Brain microvascular endothelial cell (primary cell): ENCODE measurements around the gene ZNF773.
"Not testable (repeated sequence)": the region's sequence is repeated elsewhere in the genome, so short reads cannot be mapped to it uniquely, and the experiment has no call there.

Experiments used
- DNase-seq: peaks from one replicate; pipeline ENCODE4 v3.0.0-alpha.2; 2020
- H3K27ac ChIP-seq: fragments of 250-450 bp; sonication (Bioruptor Pico); 2 replicates; pipeline ENCODE4 v1.5.1; 2020; ENCODE audit warnings: mild to moderate bottlenecking, moderate library complexity
- H3K27me3 ChIP-seq: fragments of 250-450 bp; sonication (Bioruptor Pico); replicated peaks from 2 replicates; pipeline ENCODE4 v1.5.1; 2020; ENCODE audit warnings: mild to moderate bottlenecking
- H3K36me3 ChIP-seq: fragments of 250-450 bp; sonication (Bioruptor Pico); replicated peaks from 2 replicates; pipeline ENCODE4 v1.5.1; 2020; ENCODE audit warnings: mild to moderate bottlenecking
- H3K4me3 ChIP-seq: 2 replicates; pipeline ENCODE4 v1.5.1; 2011; ENCODE audit warnings: low read depth, mild to moderate bottlenecking, control low read depth, low read length, moderate library complexity
- in situ Hi-C: cut with HindIII; loops from 2 replicates; pipeline ENCODE4 v1.10.0; 2017; ENCODE audit warnings: low sequenced_read_pairs, low pct_ligation_motif_present
- TF ChIP-seq, protein P1 (sequence below): IDR thresholded peaks from 2 replicates; pipeline ENCODE4 v1.5.1; 2011; ENCODE audit warnings: low read depth, mild to moderate bottlenecking, moderate library complexity, low read length, control low read depth, inconsistent platforms; ENCODE audit errors: missing control alignments

The ZNF773 gene

DNA sequence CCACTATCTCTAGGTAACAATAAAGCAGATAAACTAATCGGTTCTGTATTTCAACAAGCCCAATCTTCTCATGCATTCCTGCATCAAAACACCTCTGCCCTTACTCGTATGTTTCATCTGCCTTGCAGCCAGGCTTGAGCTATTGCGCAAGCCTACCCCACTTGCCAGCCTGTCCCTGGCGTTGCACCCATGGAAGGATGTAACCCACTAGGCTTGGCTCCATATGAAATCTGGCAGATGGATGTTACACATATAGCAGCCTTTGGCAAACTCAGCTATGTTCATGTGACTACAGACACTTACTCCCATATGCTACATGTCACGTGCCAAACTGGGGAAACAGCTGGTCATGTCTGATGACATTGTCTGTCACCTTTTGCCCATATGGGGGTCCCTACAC lies 15.5 kb downstream of the ZNF773 start:
- Histone ChIP-seq H3K27me3 (no peaks in the 10 kb centered on the region), H3K4me3 (no peak overlapping the region), H3K36me3 (no peaks in the 10 kb centered on the region), H3K27ac (no peak overlapping the region)
- no peak for DNase-seq
- in situ Hi-C loops = no loop called here
- TF ChIP-seq, protein P1, sequence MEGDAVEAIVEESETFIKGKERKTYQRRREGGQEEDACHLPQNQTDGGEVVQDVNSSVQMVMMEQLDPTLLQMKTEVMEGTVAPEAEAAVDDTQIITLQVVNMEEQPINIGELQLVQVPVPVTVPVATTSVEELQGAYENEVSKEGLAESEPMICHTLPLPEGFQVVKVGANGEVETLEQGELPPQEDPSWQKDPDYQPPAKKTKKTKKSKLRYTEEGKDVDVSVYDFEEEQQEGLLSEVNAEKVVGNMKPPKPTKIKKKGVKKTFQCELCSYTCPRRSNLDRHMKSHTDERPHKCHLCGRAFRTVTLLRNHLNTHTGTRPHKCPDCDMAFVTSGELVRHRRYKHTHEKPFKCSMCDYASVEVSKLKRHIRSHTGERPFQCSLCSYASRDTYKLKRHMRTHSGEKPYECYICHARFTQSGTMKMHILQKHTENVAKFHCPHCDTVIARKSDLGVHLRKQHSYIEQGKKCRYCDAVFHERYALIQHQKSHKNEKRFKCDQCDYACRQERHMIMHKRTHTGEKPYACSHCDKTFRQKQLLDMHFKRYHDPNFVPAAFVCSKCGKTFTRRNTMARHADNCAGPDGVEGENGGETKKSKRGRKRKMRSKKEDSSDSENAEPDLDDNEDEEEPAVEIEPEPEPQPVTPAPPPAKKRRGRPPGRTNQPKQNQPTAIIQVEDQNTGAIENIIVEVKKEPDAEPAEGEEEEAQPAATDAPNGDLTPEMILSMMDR = no peak

DNA sequence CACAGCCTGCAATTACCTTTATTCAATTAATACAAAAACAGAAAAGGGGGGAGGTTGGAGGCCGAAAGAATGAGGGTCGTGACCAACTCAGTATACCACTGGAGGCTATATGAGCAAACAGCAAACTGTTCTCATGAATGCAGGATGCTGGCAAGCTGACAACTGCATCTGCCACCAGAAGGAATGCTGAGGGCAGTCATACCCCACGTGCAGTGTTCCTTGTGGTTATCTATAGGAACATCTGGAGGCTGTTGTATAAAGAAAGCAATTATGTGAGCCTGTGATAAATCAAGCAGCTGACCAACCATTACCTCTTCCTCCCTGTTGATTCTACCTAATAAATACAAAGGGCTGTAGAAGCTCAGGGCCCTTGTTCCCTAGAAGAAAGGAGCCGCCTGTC lies 18.3 kb downstream of the ZNF773 start:
- H3K27me3 ChIP-seq, H3K36me3 ChIP-seq, DNase-seq, H3K27ac ChIP-seq, H3K4me3 ChIP-seq, in situ Hi-C loops: not testable (repeated sequence)

DNA sequence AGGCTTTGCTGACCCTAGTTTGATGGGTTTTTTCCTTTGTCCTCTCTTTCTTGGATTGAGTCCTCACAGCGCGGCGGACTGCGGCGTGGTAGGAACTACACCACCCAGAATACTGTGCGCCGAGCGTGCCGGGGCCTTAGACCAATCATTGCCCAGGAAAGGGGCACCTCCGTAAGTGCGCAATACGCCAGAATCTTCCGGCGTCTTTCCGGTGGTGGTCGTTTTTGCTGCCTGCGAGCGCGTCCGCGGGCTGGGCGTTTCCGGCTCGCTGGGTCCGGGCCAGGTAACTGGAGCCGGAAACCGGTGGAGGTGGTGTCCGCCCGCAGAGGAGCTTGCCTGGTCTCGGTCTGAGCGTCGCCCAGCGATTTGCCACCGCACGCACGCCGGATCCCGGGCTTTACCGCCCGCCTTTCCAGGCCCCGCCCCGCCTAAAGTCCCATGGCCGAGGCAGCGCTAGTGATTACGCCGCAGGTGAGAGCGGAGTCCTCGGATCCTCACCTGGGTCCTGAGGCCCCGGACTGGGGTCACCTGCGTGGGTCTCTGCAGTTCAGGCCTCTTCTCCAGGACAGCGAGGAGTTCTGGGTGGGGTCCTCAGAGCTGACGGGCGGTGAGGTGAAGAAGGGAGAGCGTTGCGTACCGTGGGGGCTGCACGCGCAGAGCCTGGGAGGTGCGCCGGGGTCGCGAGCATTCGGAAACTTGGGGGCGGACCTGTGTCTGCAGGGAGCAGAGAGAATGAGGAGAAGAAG lies 27.6 kb downstream of the ZNF773 start, which contains the start of gene ZNF549:
TSS of gene ZNF549 (plus strand) at position 221 of the 746 bp plus-strand sequence. CDS start at position 439, 218 bp downstream.
- DNase-seq = peak; percentile 89
- in situ Hi-C loops = no loop called here

DNA sequence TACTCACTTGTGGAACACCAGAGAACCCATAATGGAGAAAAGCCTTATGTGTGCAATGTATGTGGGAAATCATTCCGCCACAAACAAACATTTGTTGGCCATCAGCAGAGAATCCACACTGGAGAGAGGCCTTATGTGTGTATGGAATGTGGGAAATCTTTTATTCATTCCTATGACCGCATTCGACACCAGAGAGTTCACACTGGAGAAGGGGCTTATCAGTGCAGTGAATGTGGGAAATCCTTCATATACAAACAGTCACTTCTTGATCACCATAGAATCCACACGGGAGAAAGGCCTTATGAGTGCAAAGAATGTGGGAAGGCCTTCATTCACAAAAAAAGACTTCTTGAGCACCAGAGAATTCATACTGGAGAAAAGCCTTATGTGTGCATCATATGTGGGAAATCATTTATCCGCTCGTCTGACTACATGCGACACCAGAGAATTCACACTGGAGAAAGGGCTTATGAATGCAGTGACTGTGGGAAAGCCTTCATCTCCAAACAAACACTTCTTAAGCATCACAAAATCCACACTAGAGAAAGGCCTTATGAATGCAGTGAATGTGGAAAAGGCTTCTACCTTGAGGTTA lies 38.3 kb downstream of the ZNF773 start:
- no peak for DNase-seq
- Histone ChIP-seq H3K36me3 (peaks cover 70% of the 10 kb centered on the region), H3K27ac (no peak overlapping the region), H3K27me3 (no peaks in the 10 kb centered on the region), H3K4me3 (no peak overlapping the region)
- TF ChIP-seq, protein P1 = no peak
- in situ Hi-C loops = no loop called here

More for the DNA sequence above, 27.6 kb downstream of the ZNF773 start, which contains the start of gene ZNF549:
- Histone ChIP-seq H3K27ac (no peak within 1 kb of the TSS), H3K4me3 (peak within 1 kb of the TSS; percentile 96), H3K36me3 (peaks cover 2% of the 10 kb centered on the region), H3K27me3 (no peaks in the 10 kb centered on the region)
- TF ChIP-seq, protein P1 = no peak

DNA sequence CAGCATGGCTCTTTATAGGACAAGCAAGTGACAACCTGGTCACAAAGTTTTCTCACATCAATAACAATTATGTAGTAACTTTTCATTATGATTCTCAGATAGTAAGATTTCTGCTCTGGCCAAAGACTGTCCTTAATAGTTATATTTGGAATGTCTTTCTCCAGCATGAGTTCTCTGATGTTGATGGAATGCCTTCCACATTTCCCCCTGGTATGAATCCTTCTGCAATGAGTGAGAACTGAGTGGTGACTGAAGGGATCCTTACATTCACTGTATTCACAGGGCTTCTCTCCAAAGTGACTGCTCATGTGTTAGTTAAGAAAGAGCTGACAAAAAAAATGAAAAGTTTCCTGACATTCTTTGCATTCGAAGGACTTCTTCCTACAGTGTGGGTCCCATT lies 46.8 kb downstream of the ZNF773 start:
- no peak for DNase-seq
- H3K36me3 ChIP-seq = peaks cover 86% of the 10 kb centered on the region
- H3K4me3 ChIP-seq = no peak overlapping the region
- H3K27me3 ChIP-seq = no peaks in the 10 kb centered on the region
- no peak overlapping the region for H3K27ac ChIP-seq
- in situ Hi-C loops = no loop called here
- TF ChIP-seq, protein P1 = no peak

DNA sequence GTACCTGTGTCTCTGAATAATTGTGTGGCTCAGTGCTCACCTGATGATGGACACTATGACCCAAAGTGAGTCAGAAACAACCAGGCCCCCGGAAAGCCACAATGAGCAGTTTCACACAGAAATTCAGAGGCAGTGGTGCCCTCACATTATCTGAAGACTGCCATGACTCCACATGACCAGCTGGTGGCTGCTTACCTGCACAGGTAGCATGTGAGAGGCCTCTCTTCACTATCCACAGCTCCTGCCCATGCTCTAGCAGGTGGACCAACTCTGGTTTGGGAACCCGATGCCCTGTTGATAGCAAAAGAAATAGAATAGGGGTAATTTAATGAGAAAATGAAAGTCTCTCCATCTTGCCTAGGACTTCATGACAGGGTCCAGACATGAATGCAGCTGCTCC lies 52.7 kb downstream of the ZNF773 start:
- TF ChIP-seq, protein P1 = no peak
- H3K4me3 ChIP-seq = no peak overlapping the region
- DNase-seq = no peak
- in situ Hi-C loops = no loop called here
- H3K36me3 ChIP-seq = peaks cover 89% of the 10 kb centered on the region
- H3K27ac ChIP-seq = no peak overlapping the region
- no peaks in the 10 kb centered on the region for H3K27me3 ChIP-seq
